SU-DHL-6 (cell line): ENCODE data around the gene C1orf74.

Experiments used
- CTCF ChIP-seq: fragments of 200-600 bp; sonication (generic); IDR thresholded peaks from one replicate; pipeline ENCODE4 v1.5.1; 2017; ENCODE audit warnings: antibody characterized with exemption, mild to moderate bottlenecking, low read length, moderate library complexity; ENCODE audit not compliant: insufficient read depth, poor library complexity, severe bottlenecking
- EZH2phosphoT487 ChIP-seq: fragments of 200-600 bp; sonication (generic), shearing (Covaris generic); conservative IDR thresholded peaks from 2 replicates; pipeline ENCODE4 v1.6.1; 2018; ENCODE audit warnings: mild to moderate bottlenecking, antibody characterized with exemption, low read length, moderate library complexity, mixed read lengths

- TF ChIP-seq CTCF (no peak), EZH2phosphoT487 (no peak)
Measured at GRCh38 chr1:209767706-209768105, 16.7 kb downstream of the C1orf74 start.
